ENCODE results near the gene DUOXA1.
"Not testable (repeated sequence)": the region's sequence is repeated elsewhere in the genome, so short reads cannot be mapped to it uniquely, and the experiment has no call there.

Gene DUOXA1

GRCh38 chr15:45113380-45113990, 16.2 kb downstream of the DUOXA1 start:
- no peak overlapping the region for H3K4me3 ChIP-seq (ENCODE audit: extremely low read depth, insufficient read depth, low read length, poor library complexity, severe bottlenecking)
- WGBS, 2 experiments (ENCODE audit: insufficient coverage in 2 of 2), result 13 to 17% methylated on average over 5 to 8 of the region's 14 CpGs

GRCh38 chr15:45112591-45113379, 16.9 kb downstream of the DUOXA1 start:
- WGBS, 2 experiments (ENCODE audit: insufficient coverage in 2 of 2), result 2% methylated on average over 19 to 54 of the region's 58 CpGs
- Histone ChIP-seq H3K36me3 (ENCODE audit: control insufficient read depth, insufficient read depth, low read length) (no peaks in the 10 kb centered on the region), H3K4me3 (ENCODE audit: extremely low read depth, insufficient read depth, low read length, poor library complexity, severe bottlenecking) (peak overlapping the region; percentile 6)

More at GRCh38 chr15:45113380-45113990, 16.2 kb downstream of the DUOXA1 start:
- no peaks in the 10 kb centered on the region for H3K36me3 ChIP-seq (ENCODE audit: control insufficient read depth, insufficient read depth, low read length)
- no peak overlapping the region for H3K27ac ChIP-seq (ENCODE audit: low read depth, low read length, severe bottlenecking)
- H3K4me1 ChIP-seq (ENCODE audit: control insufficient read depth, insufficient read depth, low read length, poor library complexity, severe bottlenecking), result peaks cover 8% of the 10 kb centered on the region
- H3K9me3 ChIP-seq (ENCODE audit: control insufficient read depth, low read length), result no peaks in the 10 kb centered on the region

DNA sequence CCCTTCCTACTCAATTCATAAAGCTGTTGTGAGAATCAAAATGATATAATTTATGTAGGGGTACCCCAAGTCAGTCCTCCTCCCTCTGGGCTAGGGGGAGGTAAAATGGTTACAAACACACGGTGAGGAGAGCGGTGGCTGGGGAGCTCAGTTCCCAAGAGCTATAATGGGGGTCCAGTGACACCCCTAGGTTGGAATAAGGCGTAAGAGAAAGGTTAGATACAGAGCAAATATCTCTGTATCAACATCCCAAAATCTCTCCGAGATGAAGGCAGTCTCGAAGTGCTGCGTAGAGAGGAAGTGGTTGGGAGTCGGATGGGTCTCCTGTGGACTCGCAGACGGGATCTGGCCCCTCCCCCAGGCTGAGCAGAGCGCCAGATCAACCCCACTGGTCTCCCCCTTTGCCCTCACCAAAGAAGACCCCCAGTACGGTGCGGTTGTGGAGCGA, 17.5 kb downstream of the DUOXA1 start:
- Histone ChIP-seq H3K4me1 (ENCODE audit: control insufficient read depth, insufficient read depth, low read length, poor library complexity, severe bottlenecking) (peaks cover 8% of the 10 kb centered on the region), H3K4me3 (ENCODE audit: extremely low read depth, insufficient read depth, low read length, poor library complexity, severe bottlenecking) (peak overlapping the region; percentile 6), H3K36me3 (ENCODE audit: control insufficient read depth, insufficient read depth, low read length) (no peaks in the 10 kb centered on the region), H3K27ac (ENCODE audit: low read depth, low read length, severe bottlenecking) (no peak overlapping the region), H3K9me3 (ENCODE audit: control insufficient read depth, low read length) (no peaks in the 10 kb centered on the region)
- 0% methylated on average over 1 of the region's 13 CpGs; no CpG with 5 or more reads in 1 of the 2 experiments for WGBS, 2 experiments (ENCODE audit: insufficient coverage in 2 of 2)

More at GRCh38 chr15:45112591-45113379, 16.9 kb downstream of the DUOXA1 start:
- Histone ChIP-seq H3K27ac (ENCODE audit: low read depth, low read length, severe bottlenecking) (no peak overlapping the region), H3K9me3 (ENCODE audit: control insufficient read depth, low read length) (no peaks in the 10 kb centered on the region), H3K4me1 (ENCODE audit: control insufficient read depth, insufficient read depth, low read length, poor library complexity, severe bottlenecking) (peaks cover 8% of the 10 kb centered on the region)

GRCh38 chr15:45111390-45112142, 18.1 kb downstream of the DUOXA1 start:
- peaks cover 8% of the 10 kb centered on the region for H3K4me1 ChIP-seq (ENCODE audit: control insufficient read depth, insufficient read depth, low read length, poor library complexity, severe bottlenecking)
- no peak overlapping the region for H3K27ac ChIP-seq (ENCODE audit: low read depth, low read length, severe bottlenecking)
- WGBS, 2 experiments (ENCODE audit: insufficient coverage in 2 of 2), result 44 to 54% methylated on average over 49 to 52 of the region's 71 CpGs
- H3K4me3 ChIP-seq (ENCODE audit: extremely low read depth, insufficient read depth, low read length, poor library complexity, severe bottlenecking), result no peak overlapping the region
- no peaks in the 10 kb centered on the region for H3K36me3 ChIP-seq (ENCODE audit: control insufficient read depth, insufficient read depth, low read length)
- H3K9me3 ChIP-seq (ENCODE audit: control insufficient read depth, low read length), result no peaks in the 10 kb centered on the region

DNA sequence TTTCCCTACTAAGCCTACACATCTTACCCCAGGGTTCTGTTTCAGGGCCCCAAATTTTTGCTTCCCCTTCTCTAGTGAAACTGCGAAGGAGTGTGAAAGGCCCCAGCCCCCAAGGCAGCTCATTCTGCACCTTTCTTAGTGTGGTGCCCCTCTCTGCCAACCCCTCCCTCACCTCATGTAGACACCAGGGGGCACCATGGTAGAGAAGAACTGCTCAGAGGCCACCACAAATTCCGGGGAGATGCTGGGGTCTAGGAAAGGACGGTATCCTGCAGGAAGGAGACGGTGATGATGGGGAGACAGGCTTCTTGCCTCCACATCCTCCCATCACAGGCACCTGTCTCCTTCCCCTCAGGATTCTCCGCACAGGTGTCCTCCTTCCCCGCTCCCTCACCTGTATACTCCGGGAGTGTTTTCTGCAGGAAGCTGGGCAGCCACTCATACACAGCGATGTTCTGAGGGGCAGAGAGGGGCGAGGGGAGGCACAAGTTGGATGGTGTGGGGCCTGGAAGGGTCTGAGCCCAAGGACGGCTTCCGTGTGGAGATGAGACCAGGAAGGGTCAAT, 19.3 kb downstream of the DUOXA1 start:
- H3K36me3 ChIP-seq (ENCODE audit: control insufficient read depth, insufficient read depth, low read length), result no peaks in the 10 kb centered on the region
- WGBS, 2 experiments (ENCODE audit: insufficient coverage in 2 of 2), result 83 to 87% methylated on average over 3 to 7 of the region's 11 CpGs
- H3K4me1 ChIP-seq (ENCODE audit: control insufficient read depth, insufficient read depth, low read length, poor library complexity, severe bottlenecking), result peaks cover 8% of the 10 kb centered on the region
- no peak overlapping the region for H3K27ac ChIP-seq (ENCODE audit: low read depth, low read length, severe bottlenecking)
- H3K4me3 ChIP-seq (ENCODE audit: extremely low read depth, insufficient read depth, low read length, poor library complexity, severe bottlenecking), result no peak overlapping the region
- H3K9me3 ChIP-seq (ENCODE audit: control insufficient read depth, low read length), result no peaks in the 10 kb centered on the region

DNA sequence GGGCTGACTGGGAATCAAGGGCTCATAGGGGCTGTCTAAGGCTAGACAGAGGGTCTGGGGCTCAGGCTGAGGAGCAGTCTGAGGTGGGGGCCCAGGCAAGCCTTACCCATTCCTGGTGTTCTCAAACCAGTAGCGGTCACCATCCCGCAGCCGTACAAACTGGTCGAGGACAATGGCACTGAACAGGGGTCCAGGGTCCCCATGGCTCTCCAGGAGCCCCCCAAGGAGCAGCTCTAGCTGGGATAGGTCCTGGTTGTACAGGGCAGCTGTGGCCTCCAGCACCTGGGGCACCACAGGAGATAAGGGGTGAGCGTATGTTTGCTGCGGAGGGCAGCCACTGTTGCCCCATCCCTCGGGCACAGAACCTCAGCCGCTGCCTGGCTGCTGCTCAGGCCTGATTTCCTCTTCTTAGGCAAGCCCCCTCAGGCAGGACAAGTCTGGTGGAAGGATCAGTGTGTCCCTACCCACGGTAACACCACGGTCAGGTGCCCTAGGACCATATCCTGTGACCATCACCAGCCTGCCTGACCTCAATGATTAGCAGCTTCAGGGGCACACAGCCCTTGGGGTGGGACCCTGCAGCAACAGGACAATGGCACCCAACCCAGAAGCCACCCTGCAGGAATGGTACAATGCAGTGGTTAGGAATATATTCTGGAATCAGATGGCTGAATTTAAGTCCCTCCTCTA, 21.6 kb downstream of the DUOXA1 start:
- 91 to 94% methylated on average over 8 to 9 of the region's 10 CpGs for WGBS, 2 experiments (ENCODE audit: insufficient coverage in 2 of 2)
- Histone ChIP-seq H3K4me3 (ENCODE audit: extremely low read depth, insufficient read depth, low read length, poor library complexity, severe bottlenecking) (no peak overlapping the region), H3K36me3 (ENCODE audit: control insufficient read depth, insufficient read depth, low read length) (no peaks in the 10 kb centered on the region), H3K9me3 (ENCODE audit: control insufficient read depth, low read length) (no peaks in the 10 kb centered on the region), H3K27ac (ENCODE audit: low read depth, low read length, severe bottlenecking) (no peak overlapping the region), H3K4me1 (ENCODE audit: control insufficient read depth, insufficient read depth, low read length, poor library complexity, severe bottlenecking) (no peaks in the 10 kb centered on the region)

DNA sequence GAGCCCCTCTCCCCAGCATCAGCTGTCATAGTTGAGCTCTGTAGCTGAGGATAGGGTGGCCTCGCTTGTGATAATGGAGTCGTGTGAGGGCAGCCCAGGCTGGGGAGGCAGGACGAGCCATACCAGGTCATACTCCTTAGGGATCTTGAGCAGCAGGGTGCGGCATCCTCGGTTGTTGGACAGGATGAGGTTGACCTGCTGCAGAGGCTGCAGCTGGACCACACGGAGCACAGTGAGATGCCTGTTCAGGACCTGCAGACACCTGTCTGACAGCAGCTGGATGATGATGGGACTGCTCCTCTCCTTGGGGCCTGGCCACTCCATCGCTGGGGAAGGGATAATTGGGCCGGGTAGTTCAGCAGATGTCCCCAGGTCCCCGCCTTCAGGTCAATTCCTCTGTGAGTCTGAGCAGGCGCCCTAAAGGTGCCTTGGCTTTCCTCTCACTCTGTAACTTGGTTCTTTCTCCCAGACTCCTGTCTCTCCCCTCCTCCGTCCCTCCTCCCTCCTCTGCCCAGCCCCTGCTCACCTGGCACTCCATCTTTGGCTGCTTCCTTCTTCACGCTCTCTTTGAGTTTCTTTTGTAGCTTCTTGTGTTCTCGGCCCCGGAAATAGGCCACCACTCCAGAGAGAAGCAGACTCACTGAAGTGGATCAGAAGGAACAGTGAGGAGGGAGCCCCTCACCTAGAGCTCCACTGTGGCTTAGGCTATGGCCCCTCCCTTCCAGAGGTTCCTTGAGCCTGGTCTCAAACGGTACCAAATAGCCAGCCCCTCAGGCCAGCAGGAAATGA, 23.5 kb downstream of the DUOXA1 start:
- Histone ChIP-seq H3K9me3 (ENCODE audit: control insufficient read depth, low read length) (no peaks in the 10 kb centered on the region), H3K27ac (ENCODE audit: low read depth, low read length, severe bottlenecking) (no peak overlapping the region), H3K4me1 (ENCODE audit: control insufficient read depth, insufficient read depth, low read length, poor library complexity, severe bottlenecking) (no peaks in the 10 kb centered on the region), H3K4me3 (ENCODE audit: extremely low read depth, insufficient read depth, low read length, poor library complexity, severe bottlenecking) (no peak overlapping the region), H3K36me3 (ENCODE audit: control insufficient read depth, insufficient read depth, low read length) (no peaks in the 10 kb centered on the region)
- 88 to 89% methylated on average over 14 to 15 of the region's 15 CpGs for WGBS, 2 experiments (ENCODE audit: insufficient coverage in 2 of 2)

DNA sequence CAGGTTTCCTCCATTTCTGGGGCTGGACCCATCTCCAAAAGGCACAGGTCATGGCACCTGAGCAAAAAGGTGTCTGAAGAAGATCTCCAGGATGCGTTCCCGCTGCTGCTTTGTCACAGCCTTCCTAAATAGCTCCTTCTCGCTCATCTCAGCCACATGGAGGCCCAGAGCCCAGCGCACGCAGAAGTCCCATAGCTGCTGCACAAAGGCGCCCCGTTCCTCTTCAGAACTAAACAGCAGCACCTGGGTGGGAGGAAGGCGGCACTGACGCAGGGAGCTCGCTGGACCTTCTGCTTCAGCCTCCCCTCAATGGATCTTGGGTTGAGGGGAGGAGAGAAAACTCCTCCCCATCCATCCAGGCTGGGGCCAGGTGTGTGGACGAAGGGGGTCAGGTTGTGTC, 24.1 kb downstream of the DUOXA1 start:
- no peaks in the 10 kb centered on the region for H3K4me1 ChIP-seq (ENCODE audit: control insufficient read depth, insufficient read depth, low read length, poor library complexity, severe bottlenecking)
- WGBS, 2 experiments (ENCODE audit: insufficient coverage in 2 of 2), result 100% methylated on average over 2 to 4 of the region's 11 CpGs
- H3K9me3 ChIP-seq (ENCODE audit: control insufficient read depth, low read length), result no peaks in the 10 kb centered on the region
- no peaks in the 10 kb centered on the region for H3K36me3 ChIP-seq (ENCODE audit: control insufficient read depth, insufficient read depth, low read length)
- H3K4me3 ChIP-seq (ENCODE audit: extremely low read depth, insufficient read depth, low read length, poor library complexity, severe bottlenecking), result no peak overlapping the region
- H3K27ac ChIP-seq (ENCODE audit: low read depth, low read length, severe bottlenecking), result no peak overlapping the region

DNA sequence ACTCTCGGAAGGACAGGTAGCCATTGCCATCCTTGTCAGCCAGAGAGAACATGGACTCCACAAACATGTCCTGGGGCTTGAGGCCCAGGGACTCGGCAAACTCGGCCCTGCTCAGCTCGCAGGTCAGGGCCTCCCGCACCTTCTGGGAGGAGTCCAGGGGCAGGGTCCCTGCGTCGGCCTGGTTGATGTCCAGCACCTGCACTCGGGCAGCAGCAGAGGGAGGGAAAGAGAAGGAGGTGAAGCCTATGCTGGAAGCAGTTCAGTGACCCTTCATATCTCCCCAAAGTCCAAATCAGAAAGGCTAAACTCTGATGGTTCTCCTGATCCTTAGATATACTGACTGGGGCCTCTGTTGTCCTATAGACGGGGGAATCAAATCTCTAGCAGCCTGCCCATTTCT, 25.5 kb downstream of the DUOXA1 start:
- not testable (repeated sequence) for H3K27ac ChIP-seq (ENCODE audit: low read depth, low read length, severe bottlenecking); H3K4me3 ChIP-seq (ENCODE audit: extremely low read depth, insufficient read depth, low read length, poor library complexity, severe bottlenecking); H3K9me3 ChIP-seq (ENCODE audit: control insufficient read depth, low read length); H3K36me3 ChIP-seq (ENCODE audit: control insufficient read depth, insufficient read depth, low read length); H3K4me1 ChIP-seq (ENCODE audit: control insufficient read depth, insufficient read depth, low read length, poor library complexity, severe bottlenecking)
- WGBS, 2 experiments (ENCODE audit: insufficient coverage in 2 of 2), result 100% methylated on average over 1 of the region's 9 CpGs
